Activated T-helper 17 cell treated with anti-CD3 and anti-CD28 coated beads, Interleukin-2, amount 50 U/mL, for 72 hours (primary cell): ENCODE measurements around the gene COL13A1. TPM values are rescaled to one million over a fixed set of nuclear protein-coding genes. Genes with fewer than 3 reads are reported as not detected.

Experiments used
- ATAC-seq: fragments of 150-1000 bp; cut with Tn5 transposase; replicated peaks from 2 replicates; pipeline ENCODE4 v1.10.0; 2021; ENCODE audit warnings: mild to moderate bottlenecking, moderate library complexity
- H3K27ac Mint-ChIP-seq: one replicate; pipeline ENCODE4 v1.8.0; 2022; ENCODE audit warnings: mixed read lengths
- H3K27me3 Mint-ChIP-seq: one replicate; pipeline ENCODE4 v1.8.0; 2022; ENCODE audit warnings: mixed read lengths
- H3K36me3 Mint-ChIP-seq: one replicate; pipeline ENCODE4 v1.8.0; 2022; ENCODE audit warnings: low read depth, mild to moderate bottlenecking, mixed read lengths
- H3K4me1 Mint-ChIP-seq: one replicate; pipeline ENCODE4 v1.8.0; 2022; ENCODE audit warnings: mixed read lengths
- H3K4me3 Mint-ChIP-seq: one replicate; pipeline ENCODE4 v1.8.0; 2022; ENCODE audit warnings: mild to moderate bottlenecking, mixed read lengths
- H3K9me3 Mint-ChIP-seq: one replicate; pipeline ENCODE4 v1.8.0; 2022; ENCODE audit warnings: mixed read lengths
- total RNA-seq, 2 donors: library from RNA; stranded (reverse); gene quantifications; one replicate each; pipeline ENCODE4 v1.2.3, GENCODE V29; 2022

COL13A1 gene
- total RNA-seq, 2 donors from 2014 or later = not detected

GRCh38 chr10:70007116-70007820 lies 205.6 kb downstream of the COL13A1 start:
- Mint-ChIP-seq H3K4me3 (no peak overlapping the region), H3K9me3 (no peaks in the 10 kb centered on the region)

More at GRCh38 chr10:70007116-70007820, 205.6 kb downstream of the COL13A1 start:
- H3K4me1 Mint-ChIP-seq = no peaks in the 10 kb centered on the region
- H3K27ac Mint-ChIP-seq = no peak overlapping the region
- no peaks in the 10 kb centered on the region for H3K36me3 Mint-ChIP-seq
- no peak for ATAC-seq
- peaks cover 55% of the 10 kb centered on the region for H3K27me3 Mint-ChIP-seq

Other genes starting within 250 kb of the COL13A1 start
- 1 to 10 TPM in 1 of 2 donors, under 1 TPM in 1; 0.78 to 1.1 TPM for gene NEUROG3, start 228.5 kb upstream of the COL13A1 start, total RNA-seq
- gene FAM241B, start 171.7 kb upstream of the COL13A1 start, total RNA-seq = 10 to 100 TPM in 1 of 2 donors, 1 to 10 TPM in 1; 9.4 to 16.0 TPM